SJCRH30 (cell line): ENCODE results near the gene GLP1R. TPM values are rescaled to one million over a fixed set of nuclear protein-coding genes. Genes with fewer than 3 reads are reported as not detected.

Experiments
- DNase-seq, 2 experiments: peaks; one replicate each; pipeline ENCODE4 v3.0.0-alpha.2; 2015 to 2020
- H3K27ac ChIP-seq: fragments of 250-450 bp; sonication (Bioruptor Pico); 2 replicates; pipeline ENCODE4 v1.5.1; 2020; ENCODE audit warnings: mild to moderate bottlenecking, moderate library complexity
- H3K27me3 ChIP-seq: fragments of 250-450 bp; sonication (Bioruptor Pico); 2 replicates; pipeline ENCODE4 v1.5.1; 2020; ENCODE audit warnings: mild to moderate bottlenecking, moderate library complexity
- H3K36me3 ChIP-seq: fragments of 250-450 bp; sonication (Bioruptor Pico); 2 replicates; pipeline ENCODE4 v1.5.1; 2020; ENCODE audit warnings: mild to moderate bottlenecking, moderate library complexity
- H3K4me1 ChIP-seq: fragments of 250-450 bp; sonication (Bioruptor Pico); 2 replicates; pipeline ENCODE4 v1.5.1; 2020; ENCODE audit warnings: mild to moderate bottlenecking, moderate library complexity
- H3K4me3 ChIP-seq: fragments of 250-450 bp; sonication (Bioruptor Pico); 2 replicates; pipeline ENCODE4 v1.5.1; 2020; ENCODE audit warnings: mild to moderate bottlenecking, moderate library complexity
- H3K9me3 ChIP-seq: fragments of 250-450 bp; sonication (Bioruptor Pico); replicated peaks from 2 replicates; pipeline ENCODE4 v1.5.1; 2020; ENCODE audit warnings: mild to moderate bottlenecking, moderate library complexity
- total RNA-seq: library from RNA; depleted of rRNA; stranded (reverse); fragments of >200 nt; shearing (Covaris generic); gene quantifications from 2 replicates; pipeline ENCODE4 v1.2.3, GENCODE V29; 2014

The GLP1R gene
- total RNA-seq, 1 experiment from 2014 or later: not detected

DNA sequence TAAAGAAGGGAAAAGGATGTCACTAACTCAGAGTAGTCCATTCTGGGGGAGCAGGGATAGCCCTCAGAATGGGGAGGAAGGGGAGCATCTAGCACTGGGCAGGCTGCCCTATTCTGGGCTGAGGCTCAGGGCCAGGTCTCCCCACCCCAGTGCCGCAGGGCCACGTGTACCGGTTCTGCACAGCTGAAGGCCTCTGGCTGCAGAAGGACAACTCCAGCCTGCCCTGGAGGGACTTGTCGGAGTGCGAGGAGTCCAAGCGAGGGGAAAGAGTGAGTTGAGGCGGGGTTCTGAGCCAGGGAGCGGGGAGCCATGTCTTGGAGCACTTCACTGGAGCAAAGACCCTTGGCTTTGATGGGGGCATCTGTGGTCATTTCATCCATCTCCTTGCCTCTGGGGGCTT is 17.0 kb downstream of the GLP1R start:
- H3K4me1 ChIP-seq: no peaks in the 10 kb centered on the region
- no peaks in the 10 kb centered on the region for H3K36me3 ChIP-seq
- H3K27ac ChIP-seq: no peak overlapping the region
- DNase-seq: no peak
- peaks cover 15% of the 10 kb centered on the region for H3K27me3 ChIP-seq
- no peaks in the 10 kb centered on the region for H3K9me3 ChIP-seq
- no peak overlapping the region for H3K4me3 ChIP-seq

DNA sequence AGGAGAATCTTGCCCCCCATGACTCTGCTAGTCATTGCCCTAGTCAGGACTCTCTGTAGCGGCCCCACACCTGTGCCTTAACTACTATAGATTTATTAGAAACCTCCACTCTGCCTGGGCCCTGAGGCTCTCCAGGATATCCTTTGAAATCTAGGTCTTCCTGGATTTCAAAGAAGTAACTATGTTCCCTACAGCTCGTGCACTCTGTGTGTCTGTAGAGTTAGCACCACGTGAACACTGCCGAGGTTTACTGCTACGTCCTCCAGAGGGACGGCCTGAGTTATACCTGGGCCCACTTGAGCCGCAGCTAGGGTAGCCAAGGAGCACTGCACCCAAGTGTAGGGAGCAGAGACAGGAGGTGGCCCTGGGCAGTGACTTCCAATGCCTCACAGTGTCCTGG is 19.8 kb downstream of the GLP1R start:
- H3K4me1 ChIP-seq: no peaks in the 10 kb centered on the region
- H3K4me3 ChIP-seq: no peak overlapping the region
- peaks cover 19% of the 10 kb centered on the region; the same call in 1 of the 2 replicates for H3K27me3 ChIP-seq
- no peaks in the 10 kb centered on the region for H3K9me3 ChIP-seq
- DNase-seq: no peak
- H3K36me3 ChIP-seq: no peaks in the 10 kb centered on the region
- H3K27ac ChIP-seq: no peak overlapping the region

DNA sequence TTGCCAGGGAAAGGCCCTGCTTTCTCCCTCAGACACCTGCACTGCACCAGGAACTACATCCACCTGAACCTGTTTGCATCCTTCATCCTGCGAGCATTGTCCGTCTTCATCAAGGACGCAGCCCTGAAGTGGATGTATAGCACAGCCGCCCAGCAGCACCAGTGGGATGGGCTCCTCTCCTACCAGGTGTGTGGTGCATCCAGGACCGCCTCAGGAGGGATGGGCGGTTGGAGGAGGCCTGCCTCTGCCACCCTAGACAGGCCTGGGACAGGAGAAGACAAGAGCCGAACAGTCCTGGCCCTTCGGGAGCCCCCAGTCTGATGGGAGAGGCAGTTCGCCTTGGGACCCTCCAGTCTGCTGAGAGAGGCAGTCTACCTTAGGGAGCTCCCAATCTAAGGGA is 24.2 kb downstream of the GLP1R start:
- H3K4me3 ChIP-seq: no peak overlapping the region
- no peak for DNase-seq
- no peaks in the 10 kb centered on the region for H3K4me1 ChIP-seq
- H3K36me3 ChIP-seq: no peaks in the 10 kb centered on the region
- peaks cover 19% of the 10 kb centered on the region; the same call in 1 of the 2 replicates for H3K27me3 ChIP-seq
- no peaks in the 10 kb centered on the region for H3K9me3 ChIP-seq
- H3K27ac ChIP-seq: no peak overlapping the region

DNA sequence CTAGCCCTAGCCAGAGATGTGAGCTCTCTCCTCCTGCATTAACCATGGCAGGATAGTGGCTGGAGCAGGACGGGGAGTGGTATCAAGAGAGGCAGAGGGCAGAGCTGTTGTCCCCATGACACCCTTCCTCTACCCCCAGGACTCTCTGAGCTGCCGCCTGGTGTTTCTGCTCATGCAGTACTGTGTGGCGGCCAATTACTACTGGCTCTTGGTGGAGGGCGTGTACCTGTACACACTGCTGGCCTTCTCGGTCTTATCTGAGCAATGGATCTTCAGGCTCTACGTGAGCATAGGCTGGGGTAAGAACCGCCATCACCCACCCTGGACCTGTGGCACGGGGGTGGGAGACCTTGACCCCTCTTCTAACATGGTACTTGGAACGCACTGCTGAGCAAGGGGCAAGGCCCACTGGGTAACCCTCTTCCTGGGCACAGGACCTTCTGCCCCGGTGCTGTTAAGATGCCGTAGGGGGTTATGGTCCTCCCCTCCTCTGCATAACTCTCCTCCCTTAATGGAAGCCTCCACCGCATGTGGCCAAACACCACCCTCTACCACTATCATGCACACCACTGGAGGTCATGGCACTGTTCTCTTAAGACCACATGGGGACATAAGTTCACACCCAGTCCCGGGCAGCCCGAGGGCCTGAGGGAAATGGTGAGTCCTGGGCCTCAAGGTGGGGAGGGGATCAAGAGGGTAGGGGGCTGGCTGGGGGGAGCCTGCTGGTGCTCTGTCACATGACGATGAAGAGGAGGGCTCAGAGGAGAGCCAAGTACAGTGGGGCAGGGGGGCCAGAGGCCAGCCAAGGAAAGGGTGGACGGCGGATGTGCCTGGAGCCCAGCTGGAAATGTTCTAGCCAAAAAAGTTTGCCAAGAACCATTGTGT is 25.1 kb downstream of the GLP1R start:
- DNase-seq: no peak
- Histone ChIP-seq H3K4me1 (no peaks in the 10 kb centered on the region), H3K9me3 (no peaks in the 10 kb centered on the region)

DNA sequence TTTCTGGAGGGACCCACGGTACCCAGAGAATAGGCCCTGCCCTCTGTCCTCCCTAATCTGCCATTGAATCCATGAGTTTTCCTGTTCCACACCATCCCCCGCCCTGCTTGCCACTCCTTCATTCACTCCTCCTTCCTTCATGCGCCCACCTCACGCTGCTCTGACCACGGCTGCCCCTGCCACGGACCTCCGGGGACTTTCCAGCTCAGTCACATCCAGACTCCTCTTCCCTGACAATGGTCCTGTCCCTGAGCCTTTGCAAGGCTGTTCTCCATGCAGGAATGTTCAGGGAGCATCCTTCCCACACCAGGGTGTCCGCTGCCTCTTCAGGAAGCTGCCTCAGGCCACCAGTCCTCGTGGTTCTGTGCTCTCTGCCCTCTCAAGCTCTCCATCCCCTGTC is 25.9 kb downstream of the GLP1R start:
- Histone ChIP-seq H3K36me3 (no peaks in the 10 kb centered on the region), H3K9me3 (no peaks in the 10 kb centered on the region), H3K27me3 (peaks cover 19% of the 10 kb centered on the region; the same call in 1 of the 2 replicates), H3K4me1 (no peaks in the 10 kb centered on the region), H3K4me3 (no peak overlapping the region), H3K27ac (no peak overlapping the region)
- no peak for DNase-seq

More for the DNA sequence above, 25.1 kb downstream of the GLP1R start:
- H3K4me3 ChIP-seq: no peak overlapping the region
- peaks cover 19% of the 10 kb centered on the region; the same call in 1 of the 2 replicates for H3K27me3 ChIP-seq
- no peaks in the 10 kb centered on the region for H3K36me3 ChIP-seq
- no peak overlapping the region for H3K27ac ChIP-seq

DNA sequence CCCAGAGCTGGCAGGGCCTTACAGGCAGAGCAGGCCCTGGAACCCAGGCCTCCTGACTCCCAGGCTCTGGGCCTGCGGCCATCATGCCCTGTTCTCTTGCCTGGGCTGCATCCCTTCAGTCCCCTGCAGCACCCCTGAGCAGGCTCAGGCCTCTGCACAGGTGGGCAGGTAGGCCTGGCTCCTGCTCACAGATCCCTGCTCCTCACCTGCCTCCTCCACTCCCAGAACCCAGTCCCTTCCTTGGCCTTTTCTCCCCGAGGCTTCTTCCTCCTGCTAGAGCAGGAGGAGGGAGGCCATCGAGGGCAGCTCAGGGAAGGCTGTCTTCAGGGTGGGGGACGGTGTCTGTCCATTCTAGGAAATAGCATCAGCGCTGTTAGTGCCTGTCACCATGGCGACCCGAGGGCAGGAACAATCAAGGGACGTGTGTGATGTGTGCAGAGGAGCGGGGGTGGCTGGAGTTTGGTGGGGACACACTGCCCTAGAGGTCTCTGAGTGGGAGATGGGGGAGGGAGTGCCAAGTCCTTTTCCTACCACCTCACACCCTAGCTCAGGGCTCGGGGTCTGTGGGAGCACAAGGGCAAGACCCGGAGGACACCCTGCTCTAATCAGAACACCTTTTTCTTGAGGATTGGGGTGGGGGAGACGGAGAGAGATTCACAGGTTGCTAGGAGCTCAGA is 26.6 kb downstream of the GLP1R start:
- Histone ChIP-seq H3K4me1 (no peaks in the 10 kb centered on the region), H3K9me3 (no peaks in the 10 kb centered on the region), H3K27me3 (peaks cover 19% of the 10 kb centered on the region; the same call in 1 of the 2 replicates), H3K36me3 (no peaks in the 10 kb centered on the region), H3K4me3 (no peak overlapping the region), H3K27ac (no peak overlapping the region)
- no peak for DNase-seq

DNA sequence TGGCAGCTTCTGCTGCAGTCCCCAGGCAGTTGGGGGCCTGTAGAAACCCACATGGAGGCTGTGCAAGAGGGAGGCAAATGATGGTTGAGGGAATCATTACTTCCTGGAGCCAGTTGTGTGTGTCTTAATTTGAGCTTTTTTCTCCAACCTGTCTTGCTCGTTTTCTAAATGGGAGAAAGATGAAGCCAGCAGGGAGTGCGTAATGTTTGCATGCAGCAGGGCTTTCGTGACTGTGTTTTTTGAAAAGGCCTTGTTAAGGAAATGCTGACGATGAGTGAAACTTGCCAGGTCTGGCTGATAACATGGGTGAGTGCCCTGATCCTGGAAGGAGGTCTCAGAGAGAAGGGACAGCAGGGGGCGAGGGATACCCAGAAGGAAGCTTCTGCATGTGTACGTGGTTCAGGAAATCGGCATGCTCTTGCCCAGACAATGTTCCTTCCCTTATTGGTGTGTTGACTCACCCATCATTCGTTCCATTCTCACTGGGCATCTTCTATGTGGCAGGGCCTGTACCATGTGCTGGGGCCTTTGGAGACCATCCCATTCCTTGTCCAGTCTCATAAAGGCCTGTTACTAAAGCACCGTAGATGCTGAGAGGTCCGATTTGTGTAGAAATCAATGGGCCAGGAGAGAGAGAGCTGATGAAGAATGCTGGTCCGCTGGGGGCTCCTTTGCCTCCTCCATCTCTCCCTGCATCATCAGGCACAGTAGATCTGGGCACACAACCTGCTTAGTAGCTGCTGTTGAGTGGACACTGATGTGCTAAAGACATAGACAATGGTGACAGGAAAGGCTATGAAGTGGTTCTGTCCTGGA is 27.4 kb downstream of the GLP1R start:
- Histone ChIP-seq H3K4me1 (no peaks in the 10 kb centered on the region), H3K4me3 (no peak overlapping the region), H3K27ac (no peak overlapping the region), H3K9me3 (no peaks in the 10 kb centered on the region), H3K27me3 (peaks cover 19% of the 10 kb centered on the region; the same call in 1 of the 2 replicates), H3K36me3 (no peaks in the 10 kb centered on the region)
- DNase-seq: no peak

DNA sequence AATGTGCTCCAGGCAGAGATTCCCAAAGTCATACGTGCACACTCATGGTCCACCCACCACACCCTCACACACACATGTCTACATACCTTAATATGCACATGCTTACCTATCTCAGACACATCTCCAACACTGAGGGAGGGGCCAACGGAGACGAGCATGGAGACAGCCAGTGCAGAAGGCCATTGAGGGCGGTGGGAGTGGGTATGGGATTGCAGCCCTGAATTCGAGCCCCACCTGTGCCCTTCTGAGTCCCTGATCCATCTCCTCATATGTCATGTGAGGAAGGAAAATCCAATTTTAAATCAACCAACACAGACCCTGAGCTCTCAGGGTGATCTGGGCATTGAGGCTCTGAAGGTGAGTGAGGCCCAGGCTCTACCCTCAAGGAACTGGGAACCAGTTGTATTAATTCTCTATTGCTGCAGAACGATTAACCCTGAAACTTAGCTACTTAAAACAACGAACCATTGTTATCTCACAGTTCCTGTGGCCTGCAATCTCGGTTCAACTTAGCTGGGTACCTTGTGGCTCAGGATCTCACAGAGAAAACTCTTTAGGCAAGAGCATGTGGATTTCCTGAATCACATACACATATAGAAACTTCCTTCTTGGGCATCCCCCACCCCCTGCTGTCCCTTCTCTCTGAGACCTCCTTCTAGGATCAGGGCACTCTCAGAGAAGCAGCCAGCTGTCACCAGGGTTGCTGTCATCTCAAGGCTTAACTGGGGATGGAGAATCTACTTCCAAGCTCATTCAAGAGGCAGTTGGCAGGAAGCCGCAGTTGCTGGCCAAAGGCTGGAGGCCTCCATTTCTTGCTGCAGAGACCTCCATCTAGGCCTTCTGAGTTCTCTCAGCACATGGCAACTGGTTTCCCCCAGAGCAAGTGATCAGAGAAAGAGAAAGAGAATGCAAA is 28.3 kb downstream of the GLP1R start:
- Histone ChIP-seq H3K27me3 (peaks cover 19% of the 10 kb centered on the region; the same call in 1 of the 2 replicates), H3K36me3 (no peaks in the 10 kb centered on the region), H3K4me3 (no peak overlapping the region), H3K27ac (no peak overlapping the region), H3K4me1 (no peaks in the 10 kb centered on the region), H3K9me3 (no peaks in the 10 kb centered on the region)
- no peak for DNase-seq

DNA sequence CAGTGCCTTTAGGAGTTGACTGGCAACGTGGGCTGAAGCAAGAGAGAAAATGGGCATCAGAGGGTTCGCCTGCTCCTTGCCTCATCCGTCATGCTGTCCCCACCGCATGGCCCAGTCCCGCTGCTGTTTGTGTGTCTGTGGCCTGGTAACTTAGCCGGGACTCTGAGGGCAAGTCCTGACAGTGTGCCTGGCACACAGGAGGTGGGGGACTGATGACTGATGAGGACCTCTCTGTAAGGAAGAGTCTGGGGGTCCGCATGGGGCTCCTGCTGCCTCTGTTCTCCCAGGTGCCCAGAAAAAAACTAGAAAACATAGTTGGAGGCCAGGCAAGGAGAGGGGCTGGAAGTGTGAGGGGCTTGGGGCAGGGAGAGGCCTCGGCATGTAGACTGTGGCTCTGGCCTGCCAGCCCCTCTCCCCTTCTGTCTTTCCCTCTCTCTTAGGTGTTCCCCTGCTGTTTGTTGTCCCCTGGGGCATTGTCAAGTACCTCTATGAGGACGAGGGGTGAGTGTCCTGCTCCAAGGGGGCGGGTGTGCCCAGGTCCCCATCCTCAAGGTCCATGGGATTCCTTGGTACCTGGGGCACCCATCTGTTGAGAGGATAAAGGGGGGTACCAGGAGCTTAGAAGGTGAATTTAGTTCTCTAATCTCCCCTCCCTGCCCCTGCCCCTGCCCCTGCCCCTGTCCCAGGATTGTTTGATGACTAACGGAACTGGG is 29.5 kb downstream of the GLP1R start:
- Histone ChIP-seq H3K4me3 (no peak overlapping the region), H3K9me3 (no peaks in the 10 kb centered on the region), H3K27me3 (peaks cover 15% of the 10 kb centered on the region; the same call in 1 of the 2 replicates), H3K36me3 (no peaks in the 10 kb centered on the region), H3K27ac (no peak overlapping the region), H3K4me1 (no peaks in the 10 kb centered on the region)
- DNase-seq: no peak

DNA sequence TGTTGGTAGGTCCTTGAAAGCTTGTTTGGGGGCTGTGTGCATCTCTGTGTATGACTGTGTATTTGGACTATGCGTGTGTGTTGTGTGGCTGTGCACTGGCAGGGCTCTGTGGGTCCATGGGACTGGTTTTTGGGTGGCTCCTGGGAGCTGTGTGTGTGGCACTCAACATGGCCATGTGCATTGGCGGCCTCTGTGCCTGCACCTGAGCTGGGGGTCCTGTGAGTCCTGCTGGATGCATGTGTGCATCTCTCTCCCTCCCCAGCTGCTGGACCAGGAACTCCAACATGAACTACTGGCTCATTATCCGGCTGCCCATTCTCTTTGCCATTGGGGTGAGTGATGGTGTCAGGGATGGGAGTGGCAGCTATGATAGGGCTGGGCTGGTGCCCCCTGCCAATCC is 30.1 kb downstream of the GLP1R start:
- Histone ChIP-seq H3K27ac (no peak overlapping the region), H3K36me3 (no peaks in the 10 kb centered on the region), H3K9me3 (no peaks in the 10 kb centered on the region), H3K4me1 (no peaks in the 10 kb centered on the region), H3K4me3 (no peak overlapping the region), H3K27me3 (peaks cover 11% of the 10 kb centered on the region; the same call in 1 of the 2 replicates)
- DNase-seq: no peak

DNA sequence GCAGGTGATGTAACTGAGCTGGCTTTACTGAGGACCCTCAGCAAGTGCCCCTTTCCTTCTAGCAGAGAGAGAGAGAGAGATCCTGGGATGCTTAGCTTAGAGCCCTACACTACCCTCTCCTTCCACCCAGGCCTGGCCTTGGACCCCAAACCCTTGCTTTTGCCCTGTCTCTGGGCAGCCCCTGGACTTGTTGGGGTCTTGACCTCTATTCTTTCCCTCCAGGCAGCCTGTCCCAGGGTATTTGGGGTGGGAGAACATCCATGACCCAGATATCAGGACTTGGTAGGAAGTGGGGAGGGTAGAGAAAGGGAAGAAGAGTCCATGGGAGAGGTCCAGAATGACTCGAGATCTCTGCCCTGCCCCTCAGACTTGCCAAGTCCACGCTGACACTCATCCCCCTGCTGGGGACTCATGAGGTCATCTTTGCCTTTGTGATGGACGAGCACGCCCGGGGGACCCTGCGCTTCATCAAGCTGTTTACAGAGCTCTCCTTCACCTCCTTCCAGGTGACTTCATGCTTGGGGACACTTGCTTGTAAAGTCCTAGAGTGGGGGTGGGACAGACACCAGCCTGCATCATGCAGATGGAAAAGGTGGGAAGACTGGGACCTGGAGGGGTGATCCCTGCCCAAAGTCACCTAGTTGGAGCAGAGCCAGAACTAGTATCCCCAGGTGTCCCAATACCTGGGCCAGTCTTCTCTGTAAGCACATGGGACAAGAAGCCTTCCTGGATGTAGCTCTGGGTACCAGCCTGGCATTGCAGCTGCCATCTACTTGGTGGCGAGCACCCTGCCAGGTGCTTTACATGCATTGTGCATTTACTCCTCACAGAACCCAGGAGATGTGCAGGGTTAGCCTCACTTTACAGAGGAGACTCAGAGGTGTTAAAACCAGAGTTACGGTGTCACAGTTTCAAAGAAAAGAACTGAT is 30.9 kb downstream of the GLP1R start:
- no peaks in the 10 kb centered on the region for H3K36me3 ChIP-seq
- H3K4me1 ChIP-seq: no peaks in the 10 kb centered on the region
- no peak overlapping the region for H3K4me3 ChIP-seq
- no peak overlapping the region for H3K27ac ChIP-seq
- peaks cover 15% of the 10 kb centered on the region; the same call in 1 of the 2 replicates for H3K27me3 ChIP-seq
- DNase-seq: no peak
- no peaks in the 10 kb centered on the region for H3K9me3 ChIP-seq

DNA sequence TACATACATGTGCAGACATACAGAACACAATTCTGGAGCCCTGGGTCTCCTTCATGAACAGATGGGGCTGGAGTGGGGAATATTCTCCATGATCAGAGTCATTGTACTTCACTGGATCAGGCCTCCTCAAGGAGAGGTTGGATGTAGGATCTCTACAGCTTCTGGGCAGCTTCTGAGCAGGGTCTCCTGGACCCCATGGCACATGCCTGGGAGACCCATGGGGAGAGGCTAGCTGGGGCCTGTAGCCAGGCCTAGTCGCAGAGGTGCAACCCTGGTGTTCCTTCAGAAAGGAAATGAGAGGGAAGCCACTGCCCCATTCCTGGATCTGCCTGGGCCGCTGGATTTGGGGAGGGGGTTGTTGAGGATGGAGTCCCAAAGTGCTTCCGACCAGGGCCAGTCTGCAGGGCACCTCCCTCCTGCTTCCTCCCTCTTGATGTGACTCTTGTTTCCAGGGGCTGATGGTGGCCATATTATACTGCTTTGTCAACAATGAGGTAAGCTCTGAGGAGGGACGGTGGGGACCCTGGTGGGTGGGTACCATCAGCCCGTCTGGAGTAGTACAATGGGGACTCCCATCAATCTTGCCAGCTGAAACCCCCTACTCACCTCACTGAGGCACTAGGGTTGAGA is 31.8 kb downstream of the GLP1R start:
- H3K4me1 ChIP-seq: no peaks in the 10 kb centered on the region
- no peaks in the 10 kb centered on the region for H3K36me3 ChIP-seq
- H3K9me3 ChIP-seq: no peaks in the 10 kb centered on the region
- no peak for DNase-seq
- no peak overlapping the region for H3K27ac ChIP-seq
- H3K4me3 ChIP-seq: no peak overlapping the region
- peaks cover 14% of the 10 kb centered on the region; the same call in 1 of the 2 replicates for H3K27me3 ChIP-seq
